ENCODE measurements around the gene MINDY2. TPM values are rescaled to one million over a fixed set of nuclear protein-coding genes. Genes with fewer than 3 reads are reported as not detected.
A peak's percentile ranks its signal among the peaks of the same experiment; 100 is the strongest.

Gene MINDY2
- total RNA-seq, 4 donors from 2014 or later: 7.4 to 12.7 (median 10.4) TPM

- TF ChIP-seq CTCF (IDR thresholded peaks at IDR 0.05) (no peak), POLR2A (IDR thresholded peaks at IDR 0.05) (no peak)
- H3K4me3 ChIP-seq: no peak overlapping the region
- H3K27ac ChIP-seq: no peak overlapping the region
- H3K4me1 ChIP-seq: peaks cover 0 to 12% (median 1%) of the 10 kb centered on the region in 4 donors
- no peaks in the 10 kb centered on the region for H3K9me3 ChIP-seq
- no peaks in the 10 kb centered on the region for H3K27me3 ChIP-seq
- DNase-seq: no peak
- H3K36me3 ChIP-seq: no peaks in the 10 kb centered on the region
Measured at GRCh38 chr15:58741032-58741431, 30.1 kb upstream of the MINDY2 start.

GRCh38 chr15:58742022-58742813 is 28.9 kb upstream of the MINDY2 start:
- no peak for DNase-seq
- Histone ChIP-seq H3K27ac (no peak overlapping the region), H3K36me3 (no peaks in the 10 kb centered on the region), H3K9me3 (no peaks in the 10 kb centered on the region), H3K4me3 (no peak overlapping the region), H3K4me1 (peaks cover 0 to 22% (median 4%) of the 10 kb centered on the region in 4 donors), H3K27me3 (no peaks in the 10 kb centered on the region)
- TF ChIP-seq POLR2A (IDR thresholded peaks at IDR 0.05): no peak
- no peak for TF ChIP-seq CTCF (IDR thresholded peaks at IDR 0.05)

GRCh38 chr15:58742819-58743502 is 28.1 kb upstream of the MINDY2 start:
- Histone ChIP-seq H3K4me3 (no peak overlapping the region), H3K4me1 (peaks cover 0 to 22% (median 8%) of the 10 kb centered on the region in 4 donors), H3K9me3 (no peaks in the 10 kb centered on the region), H3K36me3 (no peaks in the 10 kb centered on the region), H3K27ac (no peak overlapping the region), H3K27me3 (no peaks in the 10 kb centered on the region)
- TF ChIP-seq CTCF (IDR thresholded peaks at IDR 0.05) (no peak), POLR2A (IDR thresholded peaks at IDR 0.05) (no peak)
- DNase-seq: no peak

- TF ChIP-seq CTCF (IDR thresholded peaks at IDR 0.05): no peak
- no peak for TF ChIP-seq POLR2A (IDR thresholded peaks at IDR 0.05)
- H3K27ac ChIP-seq: no peak overlapping the region
- no peak for DNase-seq
- H3K4me1 ChIP-seq: peaks cover 0 to 22% (median 8%) of the 10 kb centered on the region in 4 donors
- no peaks in the 10 kb centered on the region for H3K9me3 ChIP-seq
- no peak overlapping the region for H3K4me3 ChIP-seq
- H3K27me3 ChIP-seq: no peaks in the 10 kb centered on the region
- H3K36me3 ChIP-seq: no peaks in the 10 kb centered on the region
Measured at GRCh38 chr15:58746174-58746573, 24.9 kb upstream of the MINDY2 start.

GRCh38 chr15:58748040-58748851 is 22.9 kb upstream of the MINDY2 start:
- no peak for TF ChIP-seq CTCF (IDR thresholded peaks at IDR 0.05)
- Histone ChIP-seq H3K9me3 (no peaks in the 10 kb centered on the region), H3K4me1 (peaks cover 0 to 15% (median 7%) of the 10 kb centered on the region in 4 donors), H3K27me3 (no peaks in the 10 kb centered on the region), H3K27ac (peak overlapping the region; percentile 91 to 97 (median 96)), H3K36me3 (no peaks in the 10 kb centered on the region), H3K4me3 (peak overlapping the region; percentile 91 to 97 (median 95))
- DNase-seq: peak in 1 of 3 donors; percentile 46
